Measurements from ENCODE around the gene FARP1.

The FARP1 gene

DNA sequence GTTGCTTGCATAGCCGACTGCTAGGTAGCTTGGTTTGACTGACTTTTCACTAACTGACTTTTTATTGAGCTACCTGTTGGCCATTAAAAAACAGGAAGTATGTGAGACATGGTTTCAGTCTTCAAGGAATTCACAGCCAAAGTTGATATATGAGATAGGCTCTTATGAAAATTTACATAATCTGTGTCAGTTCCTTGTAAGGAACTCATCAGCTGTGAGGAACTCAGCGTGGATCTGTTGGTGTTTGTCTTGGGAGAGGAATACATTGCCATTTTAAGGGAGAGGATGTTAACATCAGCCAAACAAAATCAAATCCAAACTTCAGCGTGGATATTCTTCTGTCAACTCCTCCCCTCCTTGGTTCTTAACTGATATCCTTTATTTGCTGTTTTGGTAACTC, 32.1 kb downstream of the FARP1 start:
- DNase-seq (ENCODE audit: low spot score), result no peak

DNA sequence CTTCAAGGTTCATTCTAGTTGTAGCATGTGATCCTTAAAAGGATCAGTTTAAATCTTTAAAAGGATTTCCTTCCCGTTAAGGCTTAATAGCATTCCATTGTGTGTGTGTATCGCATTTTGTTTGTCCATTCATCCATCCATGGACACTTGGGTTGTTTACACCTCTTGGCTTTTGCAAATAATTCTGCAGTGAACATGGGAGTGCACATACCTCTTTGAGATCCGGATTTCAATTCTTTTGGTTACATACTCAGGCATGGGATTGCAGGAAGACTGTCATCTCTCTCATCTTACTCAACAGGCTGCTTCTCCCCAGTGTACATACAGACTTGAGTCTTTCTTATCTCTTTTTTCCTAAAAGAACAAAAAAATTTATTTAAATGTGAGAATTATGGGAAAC, 32.9 kb downstream of the FARP1 start:
- no peak for DNase-seq (ENCODE audit: low spot score)

DNA sequence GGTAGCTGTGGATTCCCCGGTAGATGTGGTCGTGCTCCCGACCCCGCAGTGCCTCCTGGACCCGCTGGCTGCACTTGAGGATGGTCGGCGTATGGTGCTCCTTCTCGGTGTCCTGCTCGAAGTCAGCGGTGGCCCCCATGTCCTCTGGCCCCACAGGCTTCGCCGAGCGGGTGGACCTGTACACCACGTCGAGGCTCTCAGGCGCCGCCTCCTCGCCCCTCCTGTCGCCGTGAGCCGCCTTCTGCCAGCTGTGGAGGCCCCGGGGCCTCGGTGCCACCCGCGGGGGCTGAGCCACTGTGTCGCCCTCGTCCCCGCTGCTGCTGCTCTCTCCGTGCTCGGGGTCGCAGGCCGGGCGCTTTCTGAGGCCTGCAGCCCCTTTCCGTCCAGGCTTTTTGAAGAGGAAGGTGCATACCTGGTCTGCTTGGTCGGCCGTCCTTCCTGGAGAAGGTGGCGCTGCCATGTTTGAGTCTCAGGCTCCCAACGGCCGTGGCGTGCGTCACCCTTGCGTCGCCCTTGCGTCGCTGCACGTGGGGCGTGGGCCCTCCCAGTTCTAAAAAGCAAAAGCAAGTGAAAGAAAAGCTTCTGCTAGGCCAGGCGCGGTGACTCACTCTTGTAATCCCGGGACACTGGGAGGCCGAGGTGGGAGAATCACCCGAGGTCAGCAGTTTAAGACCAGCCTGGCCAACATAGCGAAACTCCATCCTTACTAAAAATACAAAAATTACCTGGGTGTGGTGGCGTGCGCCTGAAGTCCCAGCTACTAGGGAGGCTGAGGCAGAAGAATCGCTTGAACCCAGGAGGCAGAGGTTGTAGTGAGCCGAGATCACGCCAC, 34.1 kb downstream of the FARP1 start, which contains the start of gene RNF113B:
RNF113B (minus strand) TSS at position 493 of the 832 bp plus-strand sequence; CDS start at position 460, 33 bp downstream.
- DNase-seq (ENCODE audit: low spot score), result no peak

DNA sequence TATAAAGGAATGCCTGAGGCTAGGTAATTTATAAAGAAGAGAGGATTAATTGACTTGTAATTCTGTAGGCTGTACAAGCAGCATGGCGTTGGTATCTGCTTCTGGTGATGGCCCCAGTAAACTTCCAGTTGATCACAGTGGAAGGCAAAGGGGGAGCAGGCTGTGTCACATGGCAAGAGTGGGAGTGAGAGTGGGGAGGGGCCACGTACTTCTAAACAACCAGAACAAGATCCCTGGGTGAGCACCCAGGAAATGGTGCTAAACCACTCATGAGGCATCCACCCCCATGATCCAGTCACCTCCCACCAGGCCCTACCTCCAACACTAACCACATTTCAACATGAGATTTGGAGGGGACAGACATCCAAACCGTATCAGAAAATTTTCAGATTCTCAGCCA, 37.2 kb downstream of the FARP1 start:
- DNase-seq (ENCODE audit: low spot score), result no peak

DNA sequence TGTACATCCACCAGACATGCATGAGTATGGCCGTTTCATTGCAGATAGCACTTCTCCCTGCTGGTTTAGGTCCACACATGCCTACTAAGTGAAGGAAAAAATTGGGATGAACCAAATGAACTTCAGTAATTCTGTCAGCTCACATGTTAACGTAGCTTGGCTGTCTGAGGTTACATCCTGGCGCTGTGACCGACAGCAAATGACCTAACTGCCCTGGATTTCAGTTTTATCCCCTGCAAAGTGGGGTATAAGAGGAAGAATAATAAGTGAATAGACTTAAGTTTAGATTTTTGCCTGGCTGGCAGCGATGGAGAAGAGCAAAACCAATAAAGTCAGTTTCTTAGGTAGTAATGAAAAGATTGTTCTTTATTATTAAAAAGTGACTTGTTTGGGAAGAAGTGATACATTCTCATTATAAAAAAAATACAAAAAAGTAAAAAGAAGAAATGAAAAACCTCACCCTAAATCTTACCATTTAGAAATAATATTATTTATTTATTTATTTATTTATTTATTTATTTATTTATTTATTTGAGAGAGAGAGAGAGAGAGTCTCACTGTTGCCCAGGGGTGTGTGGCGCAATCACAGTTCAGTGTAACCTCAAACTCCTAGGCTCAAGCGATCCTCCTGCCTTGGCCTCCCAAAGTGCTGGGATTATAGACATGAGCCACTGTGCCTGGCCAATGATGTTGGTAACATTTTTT, 38.4 kb downstream of the FARP1 start:
- no peak for DNase-seq (ENCODE audit: low spot score)

DNA sequence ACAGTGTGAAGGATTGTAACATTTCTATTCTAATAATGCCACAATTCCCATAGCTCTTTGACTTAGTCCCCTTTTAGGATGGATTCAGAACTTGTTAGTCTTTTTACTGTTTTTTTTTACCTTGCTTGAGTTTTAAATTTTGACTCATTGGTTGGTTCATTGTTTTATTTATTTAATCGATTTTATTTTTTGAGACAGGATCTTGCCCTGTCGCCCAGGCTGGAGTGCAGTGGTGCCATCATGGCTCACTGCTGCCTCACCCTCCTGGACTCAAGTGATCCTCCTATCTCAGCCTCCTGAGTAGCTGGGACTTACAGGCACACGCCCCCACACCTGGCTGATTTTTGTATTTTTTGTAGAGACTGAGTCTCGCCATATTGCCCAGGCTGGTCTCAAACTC, 39.3 kb downstream of the FARP1 start:
- DNase-seq (ENCODE audit: low spot score), result no peak

DNA sequence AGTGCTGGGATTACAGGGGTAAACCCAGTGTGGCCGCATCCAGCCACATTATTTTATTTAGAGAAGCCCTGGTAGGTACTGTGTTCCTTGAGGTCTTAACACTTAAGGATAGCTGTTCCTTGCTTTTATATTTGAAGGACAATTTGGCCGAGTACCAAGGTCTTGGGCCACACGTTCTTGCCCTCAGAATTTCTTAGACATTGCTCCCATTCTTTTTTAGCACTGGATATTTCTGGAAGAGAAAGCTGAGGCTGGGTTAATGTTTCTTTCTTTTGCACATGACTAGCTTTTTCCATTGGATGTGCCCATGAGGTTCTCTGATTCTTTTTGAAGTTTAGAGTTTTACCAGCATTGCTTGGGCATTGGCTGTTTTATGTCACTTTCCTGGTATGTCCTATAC, 39.7 kb downstream of the FARP1 start:
- no peak for DNase-seq (ENCODE audit: low spot score)

DNA sequence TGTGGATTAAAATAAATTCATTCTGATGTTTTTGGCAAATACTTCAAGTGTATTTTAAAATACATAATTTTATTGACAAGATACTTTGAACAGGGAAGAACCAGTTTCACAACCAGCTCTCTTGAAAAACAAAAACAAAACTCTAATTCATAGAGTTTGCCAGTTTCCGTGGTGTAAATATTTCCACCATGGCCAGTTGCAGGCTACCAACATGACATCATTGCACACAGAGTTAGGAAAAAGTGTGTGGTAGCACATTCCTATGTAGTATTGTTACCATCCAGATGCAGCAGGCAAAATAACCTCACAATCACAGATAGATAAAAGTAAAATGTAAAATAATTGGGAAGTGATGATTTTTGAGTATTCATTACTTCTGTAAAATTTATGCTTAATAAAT, 41.9 kb downstream of the FARP1 start:
- DNase-seq (ENCODE audit: low spot score), result no peak

DNA sequence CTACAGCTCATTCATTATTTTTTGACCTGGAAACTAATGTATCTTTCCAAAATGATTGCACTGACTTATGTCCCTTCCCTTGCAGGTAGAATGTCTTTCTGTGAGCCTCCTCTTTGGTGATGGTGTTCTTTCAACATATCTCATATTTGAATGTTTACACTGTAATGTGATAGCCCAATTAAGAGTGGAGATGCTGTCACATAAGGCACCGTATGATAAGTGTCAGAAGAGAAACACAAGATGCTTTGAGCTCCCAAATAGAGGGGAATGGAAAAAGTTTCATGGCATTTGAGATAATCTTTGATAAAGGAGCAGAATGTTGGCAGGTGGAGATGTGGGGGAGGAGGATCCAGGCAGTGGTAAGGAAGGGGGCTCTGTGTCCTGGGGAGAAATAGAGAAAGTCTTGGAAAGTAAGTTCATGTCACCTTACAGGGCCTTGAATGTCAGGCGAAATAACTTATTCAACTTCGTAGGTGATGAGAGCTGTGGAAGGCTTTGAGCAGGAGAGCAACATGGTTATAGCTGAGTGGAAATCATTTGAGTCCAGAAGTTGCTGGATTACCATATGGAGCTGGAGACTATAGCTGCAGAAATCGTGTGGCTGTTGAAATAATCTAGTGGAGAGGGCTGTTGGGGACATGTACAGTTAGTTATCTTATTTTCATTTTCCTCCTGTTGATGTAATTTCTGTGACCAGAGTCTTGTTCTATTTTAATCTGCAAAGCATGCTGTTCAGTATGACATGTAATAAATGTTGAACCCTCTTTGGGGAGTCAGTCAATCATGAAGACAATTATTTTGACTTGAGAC, 44.5 kb downstream of the FARP1 start:
- DNase-seq (ENCODE audit: low spot score), result no peak

DNA sequence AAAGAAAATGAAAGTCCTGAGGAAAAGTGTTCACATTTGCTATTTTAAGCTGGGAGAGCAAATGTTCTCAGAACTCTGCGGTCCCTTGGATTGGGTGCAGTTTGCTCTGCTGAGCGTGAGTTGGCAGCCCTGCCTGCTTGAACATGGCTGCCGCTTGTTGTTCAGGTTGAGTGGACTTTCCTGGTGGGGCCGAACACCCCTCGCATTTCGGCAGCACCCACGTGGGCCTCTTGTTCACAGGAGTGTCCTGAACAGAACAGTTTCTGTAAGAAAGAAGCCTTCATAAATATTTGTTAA, 45.0 kb downstream of the FARP1 start:
- DNase-seq (ENCODE audit: low spot score), result no peak

DNA sequence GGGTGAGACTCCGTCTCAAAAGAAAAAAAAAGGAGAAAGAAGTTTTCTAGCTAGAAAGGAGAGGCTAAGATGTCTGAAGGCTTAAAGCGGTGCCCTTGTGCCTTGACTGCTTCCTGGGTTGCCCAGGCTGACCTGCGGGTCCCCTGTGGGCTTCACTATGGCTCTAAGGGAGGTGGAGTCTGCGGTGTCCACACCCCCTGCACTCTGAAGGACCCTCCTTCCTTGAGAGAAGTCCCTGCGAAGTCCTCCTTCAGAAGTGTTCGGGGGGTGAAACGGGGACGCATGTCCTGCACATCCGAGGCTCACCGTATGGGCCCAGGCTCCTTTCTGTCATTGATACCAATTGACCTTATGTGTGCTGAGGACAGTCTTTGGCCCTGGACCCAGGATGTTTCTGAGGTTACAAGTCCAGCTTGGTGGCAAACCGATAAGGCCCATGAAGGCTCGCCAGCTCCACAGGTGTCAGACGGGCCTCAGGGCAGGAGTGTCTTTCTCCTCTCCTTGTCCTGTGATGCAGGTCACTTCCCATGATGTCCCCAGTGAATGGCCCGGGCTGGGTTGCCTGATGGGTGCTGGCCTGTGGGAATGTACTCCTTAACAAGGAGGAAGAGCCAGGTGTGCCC, 45.8 kb downstream of the FARP1 start:
- DNase-seq (ENCODE audit: low spot score), result no peak

DNA sequence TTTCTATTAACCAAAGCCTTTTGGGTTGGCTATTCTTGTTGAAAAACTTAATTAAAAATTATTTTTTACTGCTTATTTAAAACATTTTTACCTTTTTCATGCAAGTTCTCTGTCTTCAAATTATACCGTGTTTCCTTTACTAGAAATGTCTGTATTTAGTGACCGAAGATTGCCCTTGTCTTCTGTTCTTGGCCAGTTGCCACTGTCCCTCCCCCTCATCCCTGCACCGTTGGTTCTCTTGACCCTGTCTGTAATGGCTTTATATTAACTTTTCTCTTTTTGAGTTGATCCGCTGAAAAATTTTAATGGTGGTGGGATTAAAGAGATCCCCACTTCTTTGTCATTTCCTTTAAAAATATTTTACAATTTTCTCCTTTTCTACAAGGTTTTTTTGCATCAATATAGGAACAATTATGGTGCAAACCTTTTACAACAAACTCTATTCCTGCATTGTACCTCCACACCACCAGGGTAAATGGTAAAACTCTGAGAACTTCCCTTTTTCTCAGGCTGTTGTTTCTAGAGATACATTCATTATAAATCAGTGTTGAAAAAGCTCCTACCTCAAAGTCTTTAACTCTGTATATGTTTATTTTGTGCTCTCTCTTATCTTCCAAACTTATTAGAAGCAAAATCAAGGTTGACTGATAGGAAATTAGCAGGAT, 47.1 kb downstream of the FARP1 start:
- DNase-seq (ENCODE audit: low spot score), result no peak

DNA sequence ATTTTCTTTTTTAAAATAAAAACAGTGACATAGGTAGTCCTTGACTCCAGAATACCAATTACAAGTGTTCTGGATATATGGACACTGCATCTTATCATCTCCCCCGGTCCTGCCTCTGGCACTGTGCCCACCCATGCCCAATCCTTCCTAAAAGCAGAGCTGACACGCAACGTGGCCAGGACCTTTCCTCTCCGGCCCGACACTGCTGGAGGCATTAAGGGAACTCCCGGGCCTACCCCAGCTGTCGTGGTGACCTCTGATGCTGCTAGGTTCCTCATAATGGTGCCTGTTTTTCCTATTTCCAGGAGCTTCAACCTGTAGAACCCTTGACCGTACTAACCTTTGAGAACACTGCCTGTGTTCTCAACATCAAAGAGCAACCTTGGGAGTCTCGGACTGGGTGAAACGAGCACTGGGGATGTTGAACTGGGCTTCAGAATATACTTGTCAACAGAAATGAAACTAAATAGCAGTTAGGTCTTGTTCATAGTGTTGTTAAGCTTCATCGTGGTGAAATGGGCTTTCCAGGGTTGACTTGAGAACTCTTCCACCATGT, 48.1 kb downstream of the FARP1 start:
- DNase-seq (ENCODE audit: low spot score), result no peak

DNA sequence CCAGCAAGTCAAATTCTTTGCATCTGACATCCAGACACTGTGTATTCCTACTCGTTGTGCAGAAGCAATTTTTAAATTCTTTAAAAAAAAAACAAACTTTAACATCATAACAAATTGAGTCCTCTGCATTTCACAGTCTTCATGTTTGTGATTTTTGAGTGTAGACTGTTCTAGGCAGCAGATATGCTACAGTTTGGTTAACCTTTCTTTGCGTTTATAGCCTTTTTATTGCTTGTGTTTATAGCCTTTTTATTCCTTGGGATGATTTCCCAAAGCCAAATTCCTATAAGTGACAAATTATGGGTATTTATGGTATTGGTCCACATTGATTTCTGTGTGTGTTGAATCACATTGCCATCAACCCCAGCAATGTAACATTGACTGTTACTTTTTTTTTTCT, 49.1 kb downstream of the FARP1 start:
- DNase-seq (ENCODE audit: low spot score), result no peak

DNA sequence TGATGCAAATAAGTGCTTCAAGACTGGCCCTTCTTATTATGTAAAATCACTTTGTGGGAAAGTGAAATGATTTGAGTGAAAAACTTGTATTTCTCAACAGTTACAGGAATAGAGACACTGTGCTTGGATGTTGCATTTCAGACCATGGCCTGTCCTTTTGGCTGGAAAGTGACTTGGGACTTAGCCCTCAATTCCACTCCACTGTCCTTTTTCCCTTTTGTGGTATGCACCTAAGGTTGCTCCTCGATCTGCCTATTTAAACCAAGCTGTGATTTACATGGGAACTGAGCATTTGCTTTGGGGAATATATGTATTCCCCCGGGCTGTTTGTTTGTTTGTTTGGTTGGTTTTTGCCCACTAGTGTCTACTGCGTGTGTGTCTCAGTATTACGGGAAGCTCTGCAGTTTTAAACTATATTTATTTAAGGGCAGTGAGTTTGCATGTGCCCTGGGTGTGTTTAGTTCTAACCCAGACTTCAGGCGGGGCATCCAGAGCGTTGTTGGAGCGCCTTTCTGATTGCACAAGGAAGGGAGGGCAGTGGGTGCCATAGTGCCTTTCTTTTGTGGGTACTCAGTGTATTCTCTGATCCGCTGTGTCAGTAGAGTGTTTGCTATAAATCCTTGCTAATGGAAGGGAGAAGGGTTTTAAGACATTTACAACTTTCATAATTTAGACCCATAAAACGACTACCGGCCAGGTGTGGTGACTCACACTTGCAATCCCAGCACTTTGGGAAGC, 52.3 kb downstream of the FARP1 start:
- DNase-seq (ENCODE audit: low spot score), result no peak

DNA sequence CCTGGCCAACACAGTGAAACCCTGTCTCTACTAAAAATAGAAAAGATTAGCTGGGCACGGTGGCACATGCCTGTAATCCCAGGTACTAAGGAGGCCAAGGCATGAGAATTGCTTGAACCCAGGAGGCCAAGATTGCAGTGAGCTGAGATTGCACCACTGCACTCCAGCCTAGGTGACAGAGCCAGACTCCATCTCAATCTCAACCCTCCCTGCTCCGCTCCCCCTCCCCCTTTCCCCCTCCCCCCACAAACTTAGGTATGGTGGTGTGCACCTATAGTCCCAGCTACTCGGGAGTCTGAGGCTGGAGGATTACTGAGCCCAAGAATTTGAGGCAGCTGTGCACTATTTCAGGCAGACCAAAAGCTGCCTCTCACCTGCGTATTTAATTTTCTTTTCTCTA, 55.8 kb downstream of the FARP1 start:
- no peak for DNase-seq (ENCODE audit: low spot score)

DNA sequence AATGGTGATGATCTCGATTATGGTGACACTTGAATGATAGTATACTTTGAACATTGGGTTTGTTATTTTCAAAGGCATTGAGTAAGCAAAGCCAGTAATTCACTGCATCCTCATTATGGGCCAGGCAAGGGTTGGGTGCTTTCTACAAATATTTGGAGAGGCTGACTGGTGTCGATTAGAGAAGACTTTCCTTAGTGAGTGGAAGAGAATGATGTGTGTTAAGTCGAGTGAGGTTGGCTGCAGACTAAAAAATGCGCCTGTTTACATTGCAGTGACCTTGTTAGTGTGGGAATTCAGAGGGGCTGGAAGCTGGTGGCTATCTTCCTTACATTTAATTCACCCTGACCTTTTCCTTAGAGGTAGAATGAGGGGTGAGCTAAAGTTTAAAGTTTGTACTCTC, 56.6 kb downstream of the FARP1 start:
- no peak for DNase-seq (ENCODE audit: low spot score)

DNA sequence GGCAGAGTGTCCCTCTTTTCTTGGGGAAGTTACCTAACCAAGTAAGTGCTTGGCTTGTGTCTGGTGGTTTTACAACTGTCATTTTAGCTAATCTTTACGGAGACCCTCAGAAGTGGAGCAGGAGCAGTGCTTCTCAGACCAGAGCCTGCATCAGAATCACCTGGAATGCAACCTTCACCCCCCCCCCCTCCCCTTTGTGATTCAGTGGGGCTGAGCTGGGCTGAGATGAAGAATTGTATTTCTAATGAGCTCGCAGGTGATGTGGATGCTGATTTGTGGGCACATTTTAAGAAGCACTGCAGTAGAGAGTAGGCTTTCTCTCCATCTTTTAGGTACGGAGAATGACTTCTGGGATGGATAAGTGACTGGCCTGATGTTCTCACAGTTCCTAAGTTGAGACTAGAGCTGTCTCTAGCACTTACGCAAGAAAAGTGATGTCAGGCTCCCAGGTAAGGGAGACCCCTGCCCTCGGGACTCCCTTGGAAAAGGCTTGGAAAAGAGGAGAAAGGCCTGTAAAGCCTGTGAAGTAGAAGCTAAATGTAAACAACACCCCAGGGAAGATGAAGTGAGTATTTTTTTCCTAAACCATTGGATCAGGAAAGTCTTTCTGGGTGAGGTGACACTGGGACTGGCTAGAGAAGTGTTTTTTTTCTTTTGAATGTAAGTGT, 57.5 kb downstream of the FARP1 start:
- DNase-seq (ENCODE audit: low spot score), result no peak

DNA sequence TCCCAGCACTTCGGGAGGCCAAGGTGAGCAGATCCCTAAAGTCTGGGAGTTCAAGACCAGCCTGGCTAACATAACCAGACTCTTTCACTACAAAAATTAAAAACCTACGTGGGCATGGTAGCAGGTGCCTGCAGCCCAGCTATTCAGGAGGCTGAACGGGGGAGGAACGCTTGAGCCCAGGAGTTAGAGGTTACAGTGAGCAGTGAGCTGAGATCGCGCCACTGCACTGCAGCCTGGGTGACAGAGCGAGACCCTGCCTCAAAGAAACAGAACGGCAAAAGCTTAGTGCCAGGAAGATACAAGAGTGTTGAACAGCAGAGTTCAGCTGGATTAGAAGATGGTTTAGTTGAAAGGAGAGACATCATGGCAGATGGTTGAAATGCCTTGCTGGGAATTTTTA, 58.3 kb downstream of the FARP1 start:
- no peak for DNase-seq (ENCODE audit: low spot score)

DNA sequence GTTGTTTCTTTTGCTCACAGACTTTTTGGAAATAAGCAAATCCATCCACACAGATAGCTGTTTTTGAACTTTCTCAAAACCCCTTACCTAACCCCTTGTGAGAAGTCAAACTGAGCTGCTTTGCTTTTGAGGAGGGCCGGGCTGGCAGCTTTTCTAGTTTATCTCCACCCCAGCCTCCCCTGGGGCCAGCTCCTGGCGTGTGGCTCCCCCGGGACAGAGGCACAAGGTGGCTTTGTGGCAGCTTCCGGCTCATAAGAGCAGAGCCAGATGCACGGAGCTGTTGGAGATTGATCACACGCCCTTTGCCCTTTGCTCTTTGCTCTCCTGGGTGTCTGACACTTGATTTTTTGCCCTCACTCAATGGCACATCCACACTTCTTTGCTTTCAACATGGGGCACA, 59.1 kb downstream of the FARP1 start:
- DNase-seq (ENCODE audit: low spot score), result no peak

Measured in CD4-positive, alpha-beta T cell treated with Interleukin-6 at 100 ng/mL for 8 hours (primary cell).